Left ventricle myocardium inferior (tissue), 1 donor: ENCODE results near the gene FAT1. TPM values are rescaled to one million over a fixed set of nuclear protein-coding genes. Genes with fewer than 3 reads are reported as not detected.
A peak's percentile ranks its signal among the peaks of the same experiment; 100 is the strongest.

Source experiments
- DNase-seq: peaks from one replicate; pipeline ENCODE4 v3.0.0-alpha.2; 2020
- H3K27ac ChIP-seq: fragments of 200-600 bp; replicated peaks from 2 replicates; pipeline ENCODE4 v1.8.0; 2021
- H3K27me3 ChIP-seq: fragments of 200-600 bp; 2 replicates; pipeline ENCODE4 v1.8.0; 2021; ENCODE audit warnings: low read depth
- H3K36me3 ChIP-seq: fragments of 200-600 bp; 2 replicates; pipeline ENCODE4 v1.8.0; 2021
- H3K4me1 ChIP-seq: fragments of 200-600 bp; 2 replicates; pipeline ENCODE4 v1.8.0; 2021
- H3K4me3 ChIP-seq: fragments of 200-600 bp; 2 replicates; pipeline ENCODE4 v1.8.0; 2021; ENCODE audit warnings: mild to moderate bottlenecking, moderate library complexity
- H3K9me3 ChIP-seq: fragments of 200-600 bp; replicated peaks from 2 replicates; pipeline ENCODE4 v1.8.0; 2021
- CTCF ChIP-seq: fragments of 200-600 bp; IDR thresholded peaks from 2 replicates; pipeline ENCODE4 v1.8.0; 2021; ENCODE audit warnings: antibody characterized with exemption, mild to moderate bottlenecking, borderline replicate concordance
- intact Hi-C: fragments of 100-400 bp; cut with micrococcal nuclease; formaldehyde crosslinking; loops from one replicate; pipeline ENCODE4 v1.11.0; 2022
- total RNA-seq: library from RNA; stranded (reverse); fragmentation: NEBNext Ultra II Directional; extraction: Animal tissue kit (Norgen Biotek cat#: 25700); gene quantifications from one replicate; pipeline ENCODE4 v1.2.1, GENCODE V29; 2021
- donor health status: DM: no; HTN: yes; CAD: no; lungs with severe emphysema.

The FAT1 gene
- total RNA-seq, 1 donor from 2014 or later: 59.1 TPM

- H3K4me1 ChIP-seq: peaks cover 77% of the 10 kb centered on the region
- intact Hi-C loops: no loop called here
- no peaks in the 10 kb centered on the region for H3K27me3 ChIP-seq
- peak overlapping the region; percentile 42 for H3K4me3 ChIP-seq
- TF ChIP-seq CTCF: no peak
- peak overlapping the region; percentile 86 for H3K27ac ChIP-seq
- DNase-seq: peak; percentile 65
- no peaks in the 10 kb centered on the region for H3K36me3 ChIP-seq
- H3K9me3 ChIP-seq: no peaks in the 10 kb centered on the region
Observed at GRCh38 chr4:186700746-186701145, 22.9 kb downstream of the FAT1 start.

GRCh38 chr4:186699881-186700397, 23.7 kb downstream of the FAT1 start:
- no peaks in the 10 kb centered on the region for H3K27me3 ChIP-seq
- no peak overlapping the region for H3K4me3 ChIP-seq
- peaks cover 74% of the 10 kb centered on the region for H3K4me1 ChIP-seq
- H3K27ac ChIP-seq: peak overlapping the region; percentile 86
- H3K36me3 ChIP-seq: no peaks in the 10 kb centered on the region
- no peak for DNase-seq
- no peak for TF ChIP-seq CTCF
- intact Hi-C loops: no loop called here
- no peaks in the 10 kb centered on the region for H3K9me3 ChIP-seq

GRCh38 chr4:186699298-186699697, 24.4 kb downstream of the FAT1 start:
- TF ChIP-seq CTCF: no peak
- Histone ChIP-seq H3K27ac (peak overlapping the region; percentile 86), H3K4me3 (no peak overlapping the region), H3K36me3 (no peaks in the 10 kb centered on the region), H3K9me3 (no peaks in the 10 kb centered on the region), H3K4me1 (peaks cover 74% of the 10 kb centered on the region), H3K27me3 (no peaks in the 10 kb centered on the region)
- no peak for DNase-seq
- intact Hi-C loops: no loop called here

GRCh38 chr4:186698525-186698924, 25.1 kb downstream of the FAT1 start:
- Histone ChIP-seq H3K4me1 (peaks cover 74% of the 10 kb centered on the region), H3K9me3 (no peaks in the 10 kb centered on the region), H3K27ac (peak overlapping the region; percentile 86), H3K27me3 (no peaks in the 10 kb centered on the region), H3K36me3 (no peaks in the 10 kb centered on the region), H3K4me3 (no peak overlapping the region)
- no peak for DNase-seq
- TF ChIP-seq CTCF: no peak
- intact Hi-C loops: no loop called here

GRCh38 chr4:186698028-186698427, 25.6 kb downstream of the FAT1 start:
- H3K4me1 ChIP-seq: peaks cover 74% of the 10 kb centered on the region
- no peaks in the 10 kb centered on the region for H3K9me3 ChIP-seq
- intact Hi-C loops: no loop called here
- no peak for DNase-seq
- H3K36me3 ChIP-seq: no peaks in the 10 kb centered on the region
- no peak overlapping the region for H3K4me3 ChIP-seq
- no peaks in the 10 kb centered on the region for H3K27me3 ChIP-seq
- H3K27ac ChIP-seq: peak overlapping the region; percentile 86
- TF ChIP-seq CTCF: no peak
